ENCODE measurements around the gene KCNAB2. TPM values are rescaled to one million over a fixed set of nuclear protein-coding genes. Genes with fewer than 3 reads are reported as not detected.

Gene KCNAB2
- polyA plus RNA-seq, 1 donor = 4.6 TPM

GRCh38 chr1:6131561-6131960, 85.9 kb downstream of the KCNAB2 start:
- DNase-seq = no peak

DNA sequence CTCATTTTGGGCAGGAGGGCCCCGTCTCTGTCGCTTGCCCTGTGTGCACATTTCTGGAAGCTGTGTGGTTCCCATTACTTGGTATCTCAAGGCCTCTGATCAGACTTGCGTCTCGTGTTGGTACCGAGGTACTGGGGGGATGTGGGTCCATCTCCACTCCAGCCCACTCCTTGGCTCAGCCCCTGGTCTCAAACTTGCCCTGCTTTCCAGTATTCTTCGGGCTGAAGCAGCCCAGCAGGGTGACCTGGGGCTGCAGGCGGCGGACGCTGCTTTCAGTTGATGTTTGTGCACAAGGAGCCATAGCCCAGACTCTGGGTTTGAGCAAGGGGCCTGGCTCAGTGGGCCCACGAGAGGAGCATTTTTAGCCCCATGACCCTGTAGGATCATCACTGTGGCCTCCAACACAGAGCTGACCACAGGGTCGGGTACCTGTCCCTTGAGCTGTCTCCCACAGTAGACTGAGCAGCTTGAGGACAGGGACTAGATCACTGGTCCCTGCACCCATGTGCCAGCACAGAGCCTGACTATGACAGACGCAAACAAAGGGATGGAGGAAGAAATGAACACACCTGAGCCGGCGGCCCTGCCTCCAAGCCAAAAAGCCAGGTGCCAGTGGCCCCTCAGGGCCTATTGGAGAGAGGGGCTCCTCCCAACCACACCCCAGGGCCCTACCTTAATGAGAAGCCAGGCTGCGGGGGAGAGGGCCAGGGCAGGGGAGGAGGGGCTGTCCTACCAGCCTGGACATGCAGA, 87.6 kb downstream of the KCNAB2 start:
- DNase-seq = no peak

- no peak for DNase-seq
These were observed 88.5 kb downstream of the KCNAB2 start for GRCh38 chr1:6134206-6134605.

GRCh38 chr1:6134741-6135510, 89.2 kb downstream of the KCNAB2 start:
- DNase-seq = no peak

- DNase-seq = no peak
These were observed 91.0 kb downstream of the KCNAB2 start for GRCh38 chr1:6136516-6137220.

GRCh38 chr1:6137758-6138157, 92.1 kb downstream of the KCNAB2 start:
- DNase-seq = no peak

GRCh38 chr1:6140413-6140812, 94.7 kb downstream of the KCNAB2 start:
- no peak for DNase-seq

- no peak for DNase-seq
These were observed 95.9 kb downstream of the KCNAB2 start for GRCh38 chr1:6141592-6141991.

- DNase-seq = no peak
These were observed 96.4 kb downstream of the KCNAB2 start for GRCh38 chr1:6142036-6142621.

GRCh38 chr1:6142734-6143133, 97.0 kb downstream of the KCNAB2 start:
- no peak for DNase-seq

GRCh38 chr1:6143395-6143794, 97.7 kb downstream of the KCNAB2 start:
- no peak for DNase-seq

DNA sequence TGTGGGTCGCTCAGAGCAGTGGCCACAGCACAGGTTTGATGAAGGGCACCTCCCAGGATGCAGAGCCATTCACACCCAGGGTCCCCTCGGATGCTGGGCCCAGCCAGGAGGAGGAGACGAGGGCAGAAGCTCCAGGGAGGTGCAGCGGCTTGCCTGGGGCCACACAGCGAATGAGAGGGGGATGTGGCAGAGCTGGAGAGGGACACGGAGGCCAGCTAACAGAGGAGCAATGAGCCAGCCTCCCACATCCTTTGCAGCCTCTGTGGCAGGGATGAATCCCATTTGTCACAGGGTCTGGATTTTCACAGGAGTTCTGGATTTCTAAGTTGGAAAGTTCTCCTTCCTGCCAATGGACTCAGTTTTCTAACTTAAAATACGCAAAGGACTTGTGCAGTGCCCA, 98.5 kb downstream of the KCNAB2 start:
- no peak for DNase-seq

GRCh38 chr1:6144647-6145395, 99.1 kb downstream of the KCNAB2 start:
- DNase-seq = no peak

DNA sequence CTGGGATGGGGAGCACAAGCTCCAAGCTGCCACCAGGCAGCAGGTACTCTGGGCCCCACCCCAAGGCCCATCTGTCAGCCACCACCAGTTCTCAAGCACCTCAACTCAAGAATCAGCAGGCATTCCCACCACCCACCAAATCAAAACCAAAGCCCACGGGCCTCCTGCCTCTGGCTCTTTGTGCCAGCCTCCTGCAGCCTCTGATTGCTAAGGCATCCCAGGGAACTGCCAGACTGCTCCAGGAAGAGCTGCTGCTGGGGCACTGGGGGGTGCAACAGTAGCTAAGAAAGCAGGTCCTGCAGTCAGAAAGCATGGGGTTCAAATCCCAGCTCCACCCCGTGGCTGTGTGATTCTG, 99.7 kb downstream of the KCNAB2 start:
- DNase-seq = no peak

- no peak for DNase-seq
These were observed 100.2 kb downstream of the KCNAB2 start for GRCh38 chr1:6145864-6146410.

GRCh38 chr1:6148497-6149241, 103.0 kb downstream of the KCNAB2 start:
- no peak for DNase-seq

DNA sequence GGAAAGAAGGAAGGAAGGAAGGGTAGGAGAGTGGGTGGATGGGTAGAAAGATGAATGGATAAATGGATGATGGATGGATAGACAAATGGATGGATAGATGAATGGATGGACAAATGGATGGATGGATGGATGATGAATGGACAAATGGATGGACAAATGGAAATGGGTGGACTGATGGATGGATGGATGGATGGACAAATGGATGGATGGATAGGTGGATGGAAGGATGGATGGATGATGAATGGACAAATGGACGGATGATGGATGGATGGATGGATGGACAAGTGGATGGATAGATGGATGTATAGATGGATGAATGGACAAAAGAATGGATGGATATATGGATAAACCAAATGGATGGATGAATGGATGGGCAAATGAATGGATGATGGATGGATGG, 103.9 kb downstream of the KCNAB2 start:
- DNase-seq = no peak

- no peak for DNase-seq
These were observed 104.6 kb downstream of the KCNAB2 start for GRCh38 chr1:6150006-6150938.

All from hindlimb muscle (tissue), 1 donor.